ENCODE measurements around the gene RASSF7. TPM values are rescaled to one million over a fixed set of nuclear protein-coding genes. Genes with fewer than 3 reads are reported as not detected.

Gene RASSF7
- total RNA-seq, 1 experiment from 2014 or later = 17.5 TPM

DNA sequence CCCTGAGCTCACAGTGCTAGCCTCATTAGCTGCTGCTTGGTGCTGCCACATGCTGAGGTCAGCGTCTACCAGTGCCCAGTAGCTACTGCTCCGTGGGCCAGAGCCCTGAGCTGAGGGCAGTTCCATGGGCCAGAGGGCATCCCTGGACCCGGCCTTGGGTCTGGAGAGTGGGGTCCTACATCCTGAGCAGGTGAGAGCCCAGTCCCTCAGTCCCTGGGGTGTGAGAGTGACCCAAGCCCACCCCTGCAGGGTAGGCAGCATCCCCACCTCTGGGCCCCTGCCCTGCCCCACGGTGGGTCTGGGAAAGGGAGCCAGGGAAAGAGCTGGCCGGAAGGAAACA lies 10.1 kb upstream of the RASSF7 start:
- DNase-seq (ENCODE audit: low read depth) = no peak

- DNase-seq (ENCODE audit: low read depth) = no peak
Measured at GRCh38 chr11:551131-551530, 9.6 kb upstream of the RASSF7 start.

DNA sequence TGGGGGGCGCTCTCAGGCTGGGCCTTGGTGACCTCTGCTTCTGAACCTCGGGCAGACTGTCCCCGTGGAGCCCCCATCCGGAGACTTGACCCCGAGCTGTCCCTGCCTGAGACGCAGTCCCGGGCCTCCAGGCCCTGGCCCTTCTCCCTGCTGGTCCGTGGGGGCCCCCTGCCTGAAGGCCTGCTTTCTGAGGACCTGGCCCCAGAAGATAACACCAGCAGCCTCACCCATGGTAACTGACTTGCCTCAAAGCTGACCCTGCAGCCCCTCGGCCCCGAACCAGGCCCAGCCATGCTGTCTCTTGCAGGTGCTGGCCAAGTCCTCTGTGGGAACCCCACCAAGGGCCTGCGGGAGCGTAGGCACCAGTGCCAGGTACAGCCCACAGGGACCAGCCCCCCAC lies 9.2 kb upstream of the RASSF7 start:
- DNase-seq (ENCODE audit: low read depth) = no peak

DNA sequence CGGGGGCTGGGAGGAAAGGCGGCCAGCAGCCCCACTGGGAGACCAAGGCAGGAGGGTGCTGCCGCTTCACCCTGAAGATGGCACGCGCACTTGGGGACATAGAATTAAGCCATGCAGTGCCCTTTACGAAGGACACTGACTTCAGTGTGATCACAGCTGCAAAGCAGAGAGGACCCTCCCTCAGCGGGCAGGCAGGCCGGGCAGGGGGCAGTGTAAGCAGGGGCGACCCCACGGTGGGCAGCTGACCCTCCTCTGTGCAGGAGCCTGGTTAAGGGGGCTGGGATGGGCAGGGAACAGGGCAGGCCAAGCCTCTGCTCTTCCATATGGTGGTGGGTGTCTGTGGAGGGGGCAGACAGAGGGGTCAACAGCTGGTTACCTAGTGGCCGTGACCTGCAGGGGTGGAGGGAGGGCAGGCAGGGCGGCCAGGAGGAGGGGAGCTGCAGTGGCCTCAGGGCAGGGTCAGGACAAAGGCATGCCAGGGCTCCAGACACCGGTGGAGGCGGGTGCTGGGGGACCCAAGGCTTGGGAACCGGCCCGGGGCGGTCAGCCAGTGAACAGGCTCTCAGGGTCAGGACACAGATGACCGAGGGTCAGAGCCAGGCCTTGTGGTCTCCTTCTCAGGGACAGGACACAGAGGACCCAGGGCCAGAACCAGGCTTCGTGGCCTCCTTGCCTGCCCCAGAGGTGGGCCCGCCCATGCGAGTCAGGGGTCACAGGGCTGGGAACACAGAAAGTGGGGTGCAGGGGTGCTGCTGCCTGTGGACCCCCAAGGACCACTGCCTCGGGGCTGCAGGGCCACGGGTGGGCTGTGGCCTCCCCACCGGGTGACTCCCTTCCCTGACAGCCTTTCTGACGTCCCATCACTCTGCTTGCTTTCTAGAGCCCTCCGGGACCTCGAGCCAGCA lies 7.4 kb upstream of the RASSF7 start:
- DNase-seq (ENCODE audit: low read depth) = no peak

GRCh38 chr11:553988-554340 lies 6.8 kb upstream of the RASSF7 start:
- no peak for DNase-seq (ENCODE audit: low read depth)

DNA sequence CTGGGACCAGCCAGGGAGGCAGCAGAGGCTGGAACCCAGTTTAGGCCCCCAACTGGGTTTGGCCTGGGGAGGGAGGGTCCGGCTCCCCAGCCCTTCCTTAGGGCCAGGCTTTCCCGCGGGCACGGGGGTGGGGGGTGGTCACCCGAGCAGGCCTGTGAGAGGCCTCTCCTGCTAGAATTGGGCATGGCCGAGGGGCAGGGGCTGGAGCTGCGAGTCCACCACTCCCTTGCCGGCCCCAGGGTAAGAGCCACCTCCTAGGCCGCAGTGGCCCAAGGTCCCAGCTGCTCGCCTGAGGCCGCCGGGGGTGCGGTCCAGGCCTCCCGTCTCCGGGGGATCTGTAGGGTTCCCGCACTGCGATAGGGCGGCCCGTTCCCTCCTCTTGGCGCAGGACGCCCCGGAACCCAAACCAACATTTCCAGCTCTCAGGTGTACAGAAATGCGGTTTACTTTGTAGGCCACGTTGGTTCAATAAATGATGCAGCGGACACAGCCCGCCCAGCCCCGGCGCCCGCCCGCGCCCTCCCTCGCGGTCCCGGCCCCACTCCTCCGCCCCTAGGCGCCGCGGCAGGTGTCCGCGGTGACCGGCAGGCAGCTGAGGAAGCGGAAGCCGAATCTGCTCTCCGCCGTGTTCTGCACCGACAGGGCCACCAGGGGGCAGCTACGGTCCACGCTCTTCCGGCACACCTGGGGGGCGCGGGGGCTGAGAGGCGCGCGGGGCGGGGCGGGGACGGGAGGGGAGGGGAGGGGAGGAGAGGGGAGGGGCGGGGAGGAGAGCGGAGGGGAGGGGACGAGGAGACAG lies 6.1 kb upstream of the RASSF7 start:
- DNase-seq (ENCODE audit: low read depth) = peak; percentile 31

DNA sequence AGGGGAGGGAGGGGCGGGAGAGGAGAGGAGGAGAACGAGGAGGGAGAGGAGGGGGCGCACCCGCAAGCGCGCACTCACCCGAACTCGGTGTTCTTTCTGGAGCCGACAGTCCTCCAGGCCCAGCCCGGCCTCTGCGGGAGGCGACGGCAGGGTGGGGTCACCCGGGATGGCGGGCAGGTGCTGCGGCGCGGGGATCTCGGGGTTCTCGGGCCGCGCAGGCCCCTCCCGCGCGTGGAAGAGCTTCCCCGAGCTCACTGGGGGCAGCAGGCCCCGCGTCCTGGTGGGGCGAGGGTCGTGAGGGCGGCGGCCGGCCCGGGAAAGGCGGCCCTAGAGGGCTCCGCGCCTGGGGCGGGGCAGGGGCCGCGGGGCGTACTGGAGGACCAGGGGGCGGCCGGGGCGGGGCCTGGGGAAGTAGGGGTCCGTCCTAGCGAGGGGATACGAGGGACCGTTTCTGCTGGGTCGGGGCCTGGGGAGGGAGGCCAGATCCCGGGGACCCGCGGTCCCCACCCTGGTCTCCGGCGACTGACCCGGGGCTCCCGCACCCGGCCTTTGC lies 5.5 kb upstream of the RASSF7 start:
- no peak for DNase-seq (ENCODE audit: low read depth)

GRCh38 chr11:555780-556661 lies 4.7 kb upstream of the RASSF7 start:
- DNase-seq (ENCODE audit: low read depth) = no peak

DNA sequence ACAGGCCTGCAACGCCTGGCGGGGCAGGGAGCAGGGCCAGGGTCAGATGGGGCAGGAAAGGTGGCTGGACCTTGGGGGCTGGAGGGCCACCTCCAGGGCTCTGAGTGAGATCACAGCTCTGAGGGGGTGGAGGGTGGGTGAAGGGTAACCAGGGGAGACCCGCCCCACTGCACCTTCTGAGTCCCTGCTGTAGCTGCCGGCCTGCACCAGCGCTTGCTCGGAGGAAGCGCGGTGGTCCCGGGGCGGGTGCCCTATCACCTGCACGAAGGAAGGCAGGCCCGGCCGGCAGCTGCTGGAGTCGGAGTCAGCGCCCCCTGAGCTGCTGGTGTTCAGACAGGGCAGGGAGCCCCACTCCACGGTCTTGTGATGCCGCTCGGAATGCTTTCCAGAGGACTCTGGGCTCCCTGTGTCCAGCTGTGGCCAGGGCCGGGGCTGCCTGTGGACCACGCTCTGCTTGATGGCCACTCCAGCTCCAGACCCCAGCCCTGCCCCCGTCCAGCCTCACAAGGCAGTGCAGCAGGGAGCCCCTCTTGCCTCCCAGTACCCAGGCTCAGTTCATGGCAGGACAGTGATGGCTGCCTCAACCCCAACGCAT lies 4.0 kb upstream of the RASSF7 start:
- DNase-seq (ENCODE audit: low read depth) = no peak

DNA sequence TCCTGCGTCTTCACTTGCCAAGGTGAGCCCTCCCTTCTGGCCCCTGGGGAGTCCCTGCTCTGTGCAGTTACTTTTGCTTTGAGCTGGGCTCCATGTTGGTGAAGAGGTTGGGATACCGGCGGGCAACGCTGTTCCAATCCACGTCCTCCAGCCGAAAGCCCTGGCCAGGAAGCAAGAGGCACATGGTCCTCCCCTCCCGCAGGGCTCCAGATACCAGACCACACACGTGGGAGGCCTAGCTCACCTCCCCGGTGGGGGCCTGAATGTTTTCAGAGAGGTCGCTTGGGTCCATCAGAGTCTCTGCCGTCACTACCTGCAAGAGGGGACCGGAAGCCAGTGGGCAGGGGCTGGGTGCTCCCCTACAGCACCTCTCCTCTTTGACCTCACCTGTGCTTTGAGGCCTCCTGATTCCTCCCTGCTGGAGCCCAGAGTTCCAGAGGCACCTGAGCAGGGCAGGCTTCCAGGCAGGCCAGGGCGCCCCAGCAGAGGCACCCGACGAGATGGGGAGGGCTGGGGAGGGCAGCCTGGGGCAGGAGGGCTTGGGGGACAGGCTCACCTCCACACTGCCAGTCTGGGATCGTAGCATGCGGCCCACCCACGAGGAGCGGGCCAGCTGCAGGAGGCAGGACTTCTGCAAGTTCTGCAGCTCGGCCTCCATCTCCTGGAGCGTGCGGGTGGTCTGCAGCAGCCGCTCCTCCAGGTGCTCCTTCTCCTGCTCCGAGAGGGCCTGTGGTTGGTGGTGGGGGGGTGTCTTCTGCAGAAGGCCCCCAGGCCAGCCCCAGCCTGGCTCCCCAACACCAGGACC lies 3.2 kb upstream of the RASSF7 start:
- DNase-seq (ENCODE audit: low read depth) = no peak

- no peak for DNase-seq (ENCODE audit: low read depth)
Measured at GRCh38 chr11:558503-558902, 2.3 kb upstream of the RASSF7 start.

DNA sequence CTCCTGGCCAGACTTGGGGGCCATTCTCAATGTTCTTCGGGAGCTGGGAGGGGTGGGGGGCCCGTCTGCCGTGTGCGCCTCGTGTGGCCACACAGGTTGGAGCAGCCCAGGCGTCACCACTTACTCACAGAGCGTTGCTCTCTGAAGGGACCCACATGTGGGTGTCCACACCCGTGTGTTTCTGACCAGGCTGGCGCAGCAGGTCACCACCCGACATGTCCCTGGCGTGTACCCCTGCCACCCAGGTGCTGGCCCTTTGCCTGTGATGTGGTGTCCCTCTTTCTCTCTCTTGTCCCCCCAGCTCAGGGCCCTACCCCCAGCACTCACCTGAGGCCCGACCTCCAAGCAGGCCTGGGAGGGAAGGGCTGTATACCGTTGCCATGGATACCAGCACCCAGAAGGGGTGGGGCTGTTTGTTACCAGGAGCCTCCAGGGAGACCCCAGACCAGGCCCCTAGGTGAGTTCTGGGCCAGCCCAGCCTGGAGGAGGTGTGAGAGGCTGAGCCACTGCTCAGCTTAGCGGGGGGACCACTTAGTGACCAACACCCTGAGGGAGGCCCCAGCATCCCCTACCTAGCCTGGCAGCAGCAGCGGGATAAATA lies 1.6 kb upstream of the RASSF7 start:
- DNase-seq (ENCODE audit: low read depth) = no peak

- no peak for DNase-seq (ENCODE audit: low read depth)
Measured at GRCh38 chr11:559712-560304, 962 bp upstream of the RASSF7 start.

DNA sequence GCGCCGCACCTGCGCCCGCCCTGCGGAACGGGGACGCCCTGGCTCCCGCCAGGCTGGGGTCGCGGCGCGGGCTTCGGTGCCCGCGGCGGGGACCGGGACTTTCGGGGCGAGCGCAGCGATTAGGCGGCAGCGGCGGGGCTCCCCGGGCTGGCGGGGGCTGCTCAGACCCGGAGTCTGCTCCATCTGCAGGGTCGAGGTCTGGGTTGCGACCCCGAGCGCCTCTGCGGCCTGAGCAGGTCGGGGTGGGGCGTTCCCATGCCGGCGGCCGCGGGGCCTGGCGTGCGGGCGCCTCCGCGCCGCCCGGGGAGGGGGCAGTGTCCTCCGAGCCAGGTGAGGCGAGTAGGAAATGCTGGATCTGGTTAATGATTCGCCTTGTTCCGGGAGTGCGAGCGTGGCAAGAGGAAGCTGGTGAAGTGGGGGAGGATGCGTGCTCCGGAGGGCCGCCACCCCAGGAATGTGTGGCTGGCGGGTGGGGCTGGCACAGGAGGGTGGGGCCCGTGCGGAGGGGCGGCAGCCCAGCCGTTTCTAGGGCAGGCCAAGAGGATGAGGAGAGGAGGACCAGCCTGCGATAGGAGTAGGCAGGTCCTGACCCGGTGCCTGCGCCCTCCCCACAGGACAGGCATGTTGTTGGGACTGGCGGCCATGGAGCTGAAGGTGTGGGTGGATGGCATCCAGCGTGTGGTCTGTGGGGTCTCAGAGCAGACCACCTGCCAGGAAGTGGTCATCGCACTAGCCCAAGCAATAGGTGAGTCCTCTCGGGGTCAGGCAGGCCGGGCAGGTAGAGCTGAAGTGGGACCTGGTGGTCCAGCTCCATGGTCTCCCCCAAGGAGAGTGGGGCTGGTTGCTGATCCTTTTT lies 606 bp downstream of the RASSF7 start:
- peak; percentile 41 for DNase-seq (ENCODE audit: low read depth)

DNA sequence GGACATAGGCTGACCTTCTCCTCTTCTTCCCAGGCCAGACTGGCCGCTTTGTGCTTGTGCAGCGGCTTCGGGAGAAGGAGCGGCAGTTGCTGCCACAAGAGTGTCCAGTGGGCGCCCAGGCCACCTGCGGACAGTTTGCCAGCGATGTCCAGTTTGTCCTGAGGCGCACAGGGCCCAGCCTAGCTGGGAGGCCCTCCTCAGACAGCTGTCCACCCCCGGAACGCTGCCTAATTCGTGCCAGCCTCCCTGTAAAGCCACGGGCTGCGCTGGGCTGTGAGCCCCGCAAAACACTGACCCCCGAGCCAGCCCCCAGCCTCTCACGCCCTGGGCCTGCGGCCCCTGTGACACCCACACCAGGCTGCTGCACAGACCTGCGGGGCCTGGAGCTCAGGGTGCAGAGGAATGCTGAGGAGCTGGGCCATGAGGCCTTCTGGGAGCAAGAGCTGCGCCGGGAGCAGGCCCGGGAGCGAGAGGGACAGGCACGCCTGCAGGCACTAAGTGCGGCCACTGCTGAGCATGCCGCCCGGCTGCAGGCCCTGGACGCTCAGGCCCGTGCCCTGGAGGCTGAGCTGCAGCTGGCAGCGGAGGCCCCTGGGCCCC lies 1.4 kb downstream of the RASSF7 start:
- DNase-seq (ENCODE audit: low read depth) = no peak

GRCh38 chr11:563066-563811 lies 2.5 kb downstream of the RASSF7 start:
- no peak for DNase-seq (ENCODE audit: low read depth)
